GM18498 (cell line): ENCODE measurements around the gene MRPL20.
A peak's percentile ranks its signal among the peaks of the same experiment; 100 is the strongest.
"Not testable (repeated sequence)": the region's sequence is repeated elsewhere in the genome, so short reads cannot be mapped to it uniquely, and the experiment has no call there.

Experiments used
- ATAC-seq: cut with Tn5 transposase; IDR thresholded peaks from one replicate; pipeline ENCODE4 v1.9.1; 2021; ENCODE audit warnings: mild to moderate bottlenecking, moderate library complexity; ENCODE audit not compliant: unreplicated experiment

The MRPL20 gene

GRCh38 chr1:1390675-1391074, 16.4 kb downstream of the MRPL20 start:
- no peak for ATAC-seq

DNA sequence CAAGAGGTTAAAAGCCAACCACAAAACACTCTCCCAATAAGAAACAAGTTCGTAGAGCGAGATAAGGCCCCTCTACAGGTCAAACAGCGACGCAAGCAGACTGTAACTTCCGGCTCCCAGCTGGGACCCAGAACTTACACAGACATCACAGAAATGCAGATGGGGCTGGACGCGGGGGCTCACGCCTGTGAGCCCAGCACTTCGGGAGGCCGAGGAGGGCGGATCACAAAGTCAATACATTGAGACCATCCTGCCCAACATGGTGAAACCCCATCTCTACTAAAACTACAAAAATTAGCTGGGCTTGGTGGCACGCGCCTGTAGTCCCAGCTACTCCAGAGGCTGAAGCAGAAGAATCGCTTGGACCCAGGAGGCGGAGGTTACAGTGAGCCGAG, 19.0 kb downstream of the MRPL20 start:
- ATAC-seq, result no peak

- no peak for ATAC-seq
Observed at GRCh38 chr1:1387098-1388077, 19.7 kb downstream of the MRPL20 start.

DNA sequence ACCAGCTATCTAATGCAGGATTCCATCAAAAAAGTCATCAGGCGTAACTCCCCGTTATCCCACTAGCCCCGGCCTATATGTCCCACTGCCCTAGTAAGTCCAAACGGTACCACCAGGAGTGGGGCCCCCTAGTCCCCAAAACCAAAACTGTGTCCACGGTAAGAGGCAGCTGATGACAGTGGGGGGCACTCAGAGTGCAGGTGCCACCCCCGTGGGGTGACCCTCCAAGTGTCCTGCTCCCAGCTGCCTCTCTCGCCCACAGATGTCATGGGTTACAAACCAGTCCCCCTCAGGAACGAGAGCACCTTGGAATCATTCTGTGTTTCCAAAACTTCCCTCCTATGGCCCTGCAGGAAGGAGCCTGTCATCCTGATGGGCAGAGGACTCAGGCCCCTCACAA, 21.2 kb downstream of the MRPL20 start:
- ATAC-seq, result no peak

DNA sequence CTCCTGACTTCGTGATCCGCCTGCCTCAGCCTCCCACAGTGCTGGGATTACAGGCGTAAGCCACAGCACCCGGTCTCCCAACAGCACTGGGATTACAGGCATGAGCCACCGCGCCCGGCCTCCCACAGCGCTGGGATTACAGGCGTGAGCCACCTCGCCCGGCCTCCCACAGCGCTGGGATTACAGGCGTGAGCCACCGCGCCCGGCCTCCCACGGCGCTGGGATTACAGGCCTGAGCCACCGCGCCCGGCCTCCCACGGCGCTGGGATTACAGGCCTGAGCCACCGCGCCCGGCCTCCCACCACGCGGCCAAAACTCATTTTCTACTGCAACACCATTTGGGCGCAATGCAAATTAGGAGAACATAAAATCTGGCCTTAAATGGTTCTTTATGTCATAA, 21.8 kb downstream of the MRPL20 start:
- ATAC-seq, result not testable (repeated sequence)

- no peak for ATAC-seq
Observed at GRCh38 chr1:1381294-1381693, 25.8 kb downstream of the MRPL20 start.

GRCh38 chr1:1380860-1381259, 26.2 kb downstream of the MRPL20 start:
- no peak for ATAC-seq

DNA sequence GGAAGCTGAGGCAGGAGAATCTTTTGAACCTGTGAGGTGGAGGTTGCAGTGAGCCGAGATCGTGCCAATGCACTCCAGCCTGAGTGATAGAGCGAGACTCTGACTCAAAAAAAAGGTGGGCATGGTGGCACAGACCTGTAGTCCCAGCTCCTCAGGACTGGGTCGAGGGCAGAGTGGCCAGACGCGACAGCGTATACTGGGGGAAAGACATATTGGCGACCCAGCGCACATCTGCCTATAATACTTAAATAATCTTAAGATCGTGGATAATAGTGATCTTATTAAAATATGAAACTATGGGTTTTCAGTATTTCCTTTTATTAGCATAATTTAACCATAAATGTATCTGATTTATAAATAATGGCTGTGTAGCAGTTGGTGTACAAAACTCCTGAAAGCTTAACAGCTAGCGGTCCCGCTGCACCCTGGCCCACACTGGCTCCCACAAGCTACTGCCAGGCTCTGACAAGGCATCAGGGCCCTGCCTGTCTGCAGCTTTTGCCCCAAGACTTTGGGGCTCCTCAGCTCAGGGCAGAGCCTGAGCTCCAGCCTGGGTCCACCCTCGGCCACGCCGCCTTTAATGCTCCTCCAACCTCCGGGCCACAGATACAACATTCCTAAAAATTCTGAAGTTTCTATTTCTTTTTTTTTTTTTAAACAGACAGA, 29.4 kb downstream of the MRPL20 start:
- ATAC-seq, result no peak

DNA sequence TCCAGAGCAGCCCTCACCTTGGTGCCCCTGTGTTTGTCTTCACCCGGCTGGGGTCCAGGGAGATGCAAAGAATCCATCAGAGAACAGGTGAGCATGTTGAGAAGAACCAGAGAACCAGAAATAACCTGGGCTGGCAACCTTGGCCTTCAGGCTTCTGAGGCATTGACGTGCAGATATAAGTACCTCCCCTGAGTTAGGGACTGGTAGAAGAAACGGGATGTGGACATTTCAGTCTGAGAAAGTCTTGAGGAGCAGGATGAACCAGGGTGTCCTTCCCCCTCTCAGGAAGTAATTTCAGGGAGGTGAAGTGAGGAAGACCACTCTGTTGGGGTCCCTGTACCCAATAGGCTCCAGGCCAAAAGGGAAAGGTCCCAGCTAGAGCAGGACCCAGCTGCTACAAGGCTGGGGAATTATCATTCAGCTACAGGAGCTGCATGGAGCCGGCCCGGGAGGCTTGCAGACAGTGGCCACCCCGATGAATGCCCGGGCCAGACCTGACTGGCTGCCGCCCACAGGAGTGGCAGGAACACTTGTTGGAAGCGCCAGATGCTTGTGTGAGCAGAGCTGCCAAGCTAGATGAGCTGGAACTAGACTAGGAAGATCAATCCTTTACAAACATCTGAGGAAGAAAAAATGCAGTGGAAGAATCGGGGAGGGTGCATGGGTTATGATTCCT, 30.4 kb downstream of the MRPL20 start:
- no peak for ATAC-seq

- peak; percentile 85 for ATAC-seq
Observed at GRCh38 chr1:1374929-1375662, 32.0 kb downstream of the MRPL20 start, which contains the start of gene AURKAIP1. Gene AURKAIP1, minus strand, starts transcription at chr1:1375207. Its CDS starts 451 bp downstream, at chr1:1374756.

GRCh38 chr1:1374589-1374928, 32.5 kb downstream of the MRPL20 start:
- ATAC-seq, result no peak

GRCh38 chr1:1373815-1374588, 33.1 kb downstream of the MRPL20 start:
- no peak for ATAC-seq

DNA sequence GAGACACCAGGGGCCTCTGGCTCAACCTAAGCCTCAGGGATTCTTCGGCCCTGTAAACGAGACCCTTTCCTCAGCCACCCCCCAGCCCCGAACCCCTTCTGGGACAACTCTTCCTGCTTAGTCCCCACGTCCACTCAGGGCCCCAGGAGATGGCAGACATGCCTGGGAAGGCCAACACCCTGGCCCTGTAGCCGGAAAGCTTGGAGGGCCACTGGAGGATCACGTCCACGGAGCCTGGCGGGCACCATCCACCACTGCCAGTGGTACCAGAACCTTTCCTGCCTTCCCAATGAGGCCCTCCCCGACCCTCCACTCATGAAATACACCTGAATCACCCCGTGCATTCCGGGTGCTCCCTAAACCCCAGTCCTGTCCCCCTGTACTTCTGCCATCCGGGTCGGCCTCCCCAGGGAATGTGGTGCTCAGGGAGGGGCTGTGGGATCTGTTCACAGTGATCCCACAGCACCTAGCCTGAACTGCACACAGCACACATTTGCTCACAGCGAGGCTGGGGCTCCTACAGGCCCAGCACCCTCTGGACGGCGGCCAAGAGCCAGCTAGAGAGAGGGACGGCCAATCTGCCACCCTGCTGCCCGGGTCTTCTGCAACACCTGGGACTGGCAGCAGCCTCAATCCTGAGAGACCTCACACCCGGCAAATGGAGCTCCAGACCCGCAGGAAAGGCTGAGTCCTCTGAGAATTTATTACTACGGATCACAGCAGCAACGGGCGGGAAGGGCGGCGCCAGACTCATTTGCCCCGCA, 33.9 kb downstream of the MRPL20 start:
- ATAC-seq, result no peak

GRCh38 chr1:1371746-1372711, 35.1 kb downstream of the MRPL20 start:
- no peak for ATAC-seq

DNA sequence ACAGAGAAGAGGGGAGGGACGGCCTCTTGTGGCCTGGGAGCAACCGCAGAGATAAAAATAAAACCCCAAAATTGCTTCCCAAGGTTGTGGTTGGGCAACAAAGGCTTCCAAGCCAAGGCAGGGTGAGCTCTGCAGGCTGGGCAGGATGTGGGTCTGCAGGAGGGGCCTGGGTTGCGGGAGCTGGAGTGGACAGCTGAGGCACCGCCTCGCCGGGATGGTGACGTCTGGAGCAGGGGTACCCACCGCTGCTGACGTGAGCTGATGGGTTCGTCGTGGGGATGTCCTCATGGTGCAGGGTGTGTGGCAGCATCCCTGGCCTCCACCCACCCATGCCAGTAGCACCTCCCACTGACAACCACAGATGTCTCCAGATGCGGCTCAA, 35.7 kb downstream of the MRPL20 start:
- ATAC-seq, result no peak

DNA sequence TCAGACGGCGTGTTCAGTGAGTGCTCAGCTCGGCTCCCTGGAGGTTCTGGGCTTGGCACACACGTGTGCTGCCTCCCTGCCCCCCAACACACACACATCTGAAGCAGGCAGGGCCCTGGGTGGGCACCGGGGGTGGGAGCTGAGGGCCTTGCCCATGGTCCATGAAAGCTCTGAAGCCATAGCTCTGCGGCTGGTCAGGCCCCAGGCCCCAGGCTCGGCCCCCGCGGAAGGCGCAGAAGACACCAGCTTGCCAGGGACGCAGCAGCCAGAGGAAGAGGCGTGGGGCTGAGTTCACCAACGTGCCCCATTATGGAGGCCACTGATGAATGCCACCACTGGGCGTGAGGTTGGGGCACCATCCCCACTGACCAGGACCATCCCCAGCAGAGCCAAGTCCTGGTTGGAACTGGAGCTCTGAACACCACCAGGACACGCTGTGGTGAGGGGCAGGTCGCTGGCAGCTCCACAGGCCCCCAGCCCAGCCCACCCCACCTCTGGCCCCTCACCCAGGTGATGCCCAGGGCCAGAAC, 36.3 kb downstream of the MRPL20 start:
- ATAC-seq, result no peak

GRCh38 chr1:1370094-1370493, 37.0 kb downstream of the MRPL20 start:
- ATAC-seq, result not testable (repeated sequence)

DNA sequence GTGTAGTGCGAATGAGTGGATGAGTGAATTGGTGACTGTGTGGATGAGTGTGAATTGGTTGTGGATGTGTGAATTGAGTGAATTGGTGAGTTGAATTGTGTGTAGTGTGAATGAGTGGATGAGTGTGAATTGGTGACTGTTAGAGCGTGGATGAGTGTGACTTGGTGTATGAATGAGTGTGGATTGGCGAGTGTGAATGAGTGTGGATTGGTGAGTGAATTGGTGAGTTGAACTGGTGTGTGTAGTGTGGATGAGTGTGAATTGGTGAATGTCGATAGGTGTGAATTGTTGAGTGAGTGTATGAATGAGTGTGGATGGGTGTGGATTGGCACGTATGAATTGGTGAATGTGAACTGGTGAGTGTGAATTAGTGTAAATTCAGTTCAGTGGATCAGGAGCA, 39.8 kb downstream of the MRPL20 start:
- ATAC-seq, result no peak
